Ovary (tissue), 9 donors: Measurements from ENCODE around the gene KLK4. TPM values are rescaled to one million over a fixed set of nuclear protein-coding genes. Genes with fewer than 3 reads are reported as not detected.

ENCODE experiments used
- DNase-seq, 5 donors: peaks; one replicate each; pipeline ENCODE4 v3.0.0-alpha.2; 2019 to 2020
- H3K27ac ChIP-seq, 2 donors: fragments of 200-600 bp; one replicate each; pipeline versions ENCODE4 v1.5.1 to v1.8.0; 2019 to 2022
- H3K27me3 ChIP-seq: fragments of 200-600 bp; one replicate; pipeline ENCODE4 v1.8.0; 2022
- H3K36me3 ChIP-seq: fragments of 200-600 bp; sonication (generic); one replicate; pipeline ENCODE4 v1.5.1; 2019
- H3K4me1 ChIP-seq: one replicate; pipeline ENCODE4 v1.8.1; 2013; ENCODE audit warnings: mild to moderate bottlenecking, moderate library complexity; ENCODE audit not compliant: insufficient read depth
- H3K4me3 ChIP-seq: fragments of 200-600 bp; sonication (generic); one replicate; pipeline ENCODE4 v1.5.1; 2017
- H3K9me3 ChIP-seq, 2 donors: fragments of 200-600 bp in 1 of 2; sonication (generic) in 1 of 2; one replicate each; pipeline versions ENCODE4 v1.5.1 to v1.8.1; 2013 to 2019; ENCODE audit warnings: mild to moderate bottlenecking in 1 of 2, moderate library complexity in 1 of 2
- EP300 ChIP-seq: sonication (generic); formaldehyde crosslinking; IDR thresholded peaks from one replicate; pipeline ENCODE4 v1.6.1; 2017; ENCODE audit warnings: antibody characterized with exemption
- POLR2A ChIP-seq: fragments of 450-650 bp; IDR thresholded peaks from one replicate; pipeline ENCODE4 v1.6.1; 2017; ENCODE audit warnings: antibody characterized with exemption, mild to moderate bottlenecking, moderate library complexity
- WGBS, 3 donors: extraction: QIAGEN DNeasy Blood & Tissue Kit in 1 of 3; methylation state at CpG; one replicate each; pipeline versions ENCODE4 v1.1.5 to v1.1.7; 2013 to 2017; 5-methylcytosine and 5-hydroxymethylcytosine counted together
- intact Hi-C, 4 donors: fragments of 100-400 bp; cut with DNase I; formaldehyde crosslinking; loops; one replicate each; pipeline versions ENCODE4 v1.11.0 to v1.15.1; 2022 to 2023
- polyA plus RNA-seq, 2 donors: library from polyadenylated mRNA; stranded (reverse); fragments of 200-250 nt in 1 of 2; fragments of 350-450 nt in 1 of 2; fragmentation: Illumina TruSeq in 1 of 2; extraction: RNeasy Lipid Tissue Mini Kit (QIAGEN cat#74804) in 1 of 2; gene quantifications; one replicate each; pipeline ENCODE4 v1.2.3, GENCODE V29; 2013 to 2014
- total RNA-seq, 7 donors: library from RNA; depleted of rRNA in 2 of 7; stranded (reverse); fragments of >200 nt in 2 of 7; fragmentation: NEBNext Ultra II Directional in 3 of 7; extraction: Animal tissue kit (Norgen Biotek cat#: 25700) in 3 of 7; gene quantifications; one replicate each; pipeline versions ENCODE4 v1.1.0 to v1.2.4, GENCODE V29; 2016 to 2023
- TF ChIP-seq, protein P1 (sequence below), 3 donors: fragments of 450-650 bp in 2 of 3; fragments of 200-600 bp in 1 of 3; IDR thresholded peaks; one replicate each; pipeline versions ENCODE4 v1.5.1 to v1.8.0; 2016 to 2022; ENCODE audit warnings: antibody characterized with exemption in 3 of 3, mild to moderate bottlenecking in 1 of 3
- donor health status: DM: no; HTN: no; CAD: no; lungs with moderate emphysema.
- donor health status: DM: no; HTN: no; CAD: no.
- donor health status: Bipolar disorder and iron deficiency.
- donor health status: DM: yes; HTN: yes; CAD: no.
- donor health status: DM: no; HTN: no; CAD: no.
- donor health status: DM: yes; HTN: yes; CAD: no.

Gene KLK4
- total and polyA plus RNA-seq, 9 donors: 0.58 TPM; not detected in 8

DNA sequence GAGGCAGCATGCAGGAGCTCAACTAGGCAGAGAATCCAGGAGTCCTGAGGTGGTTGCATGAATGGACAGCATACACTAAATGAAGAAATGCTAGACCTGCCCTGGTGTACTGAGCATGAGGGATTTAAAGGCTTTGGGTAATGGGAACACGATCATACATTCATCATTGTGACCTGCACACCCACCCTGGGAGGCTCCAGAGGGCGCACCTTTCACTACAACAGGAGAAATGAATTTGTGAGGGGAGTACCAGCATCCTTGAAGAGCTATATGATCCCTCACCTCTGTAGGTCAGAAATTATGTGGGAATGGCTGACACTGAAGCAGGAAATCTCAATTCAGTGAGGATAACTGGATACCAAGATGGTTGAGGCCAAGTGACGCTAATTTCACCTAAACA is 29.0 kb downstream of the KLK4 start:
- TF ChIP-seq, protein P1, sequence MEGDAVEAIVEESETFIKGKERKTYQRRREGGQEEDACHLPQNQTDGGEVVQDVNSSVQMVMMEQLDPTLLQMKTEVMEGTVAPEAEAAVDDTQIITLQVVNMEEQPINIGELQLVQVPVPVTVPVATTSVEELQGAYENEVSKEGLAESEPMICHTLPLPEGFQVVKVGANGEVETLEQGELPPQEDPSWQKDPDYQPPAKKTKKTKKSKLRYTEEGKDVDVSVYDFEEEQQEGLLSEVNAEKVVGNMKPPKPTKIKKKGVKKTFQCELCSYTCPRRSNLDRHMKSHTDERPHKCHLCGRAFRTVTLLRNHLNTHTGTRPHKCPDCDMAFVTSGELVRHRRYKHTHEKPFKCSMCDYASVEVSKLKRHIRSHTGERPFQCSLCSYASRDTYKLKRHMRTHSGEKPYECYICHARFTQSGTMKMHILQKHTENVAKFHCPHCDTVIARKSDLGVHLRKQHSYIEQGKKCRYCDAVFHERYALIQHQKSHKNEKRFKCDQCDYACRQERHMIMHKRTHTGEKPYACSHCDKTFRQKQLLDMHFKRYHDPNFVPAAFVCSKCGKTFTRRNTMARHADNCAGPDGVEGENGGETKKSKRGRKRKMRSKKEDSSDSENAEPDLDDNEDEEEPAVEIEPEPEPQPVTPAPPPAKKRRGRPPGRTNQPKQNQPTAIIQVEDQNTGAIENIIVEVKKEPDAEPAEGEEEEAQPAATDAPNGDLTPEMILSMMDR (IDR thresholded peaks at IDR 0.05): no peak
- TF ChIP-seq POLR2A: no peak
- TF ChIP-seq EP300: no peak
- H3K4me1 ChIP-seq: no peaks in the 10 kb centered on the region
- no peak for DNase-seq
- H3K36me3 ChIP-seq: no peaks in the 10 kb centered on the region
- no peaks in the 10 kb centered on the region for H3K27me3 ChIP-seq
- WGBS, 3 donors: 49 to 57% (median 56%) methylated on average over 3 of the region's 3 CpGs
- no peak overlapping the region for H3K27ac ChIP-seq
- H3K4me3 ChIP-seq: no peak overlapping the region
- no peaks in the 10 kb centered on the region for H3K9me3 ChIP-seq
- intact Hi-C loops: no loop called here

DNA sequence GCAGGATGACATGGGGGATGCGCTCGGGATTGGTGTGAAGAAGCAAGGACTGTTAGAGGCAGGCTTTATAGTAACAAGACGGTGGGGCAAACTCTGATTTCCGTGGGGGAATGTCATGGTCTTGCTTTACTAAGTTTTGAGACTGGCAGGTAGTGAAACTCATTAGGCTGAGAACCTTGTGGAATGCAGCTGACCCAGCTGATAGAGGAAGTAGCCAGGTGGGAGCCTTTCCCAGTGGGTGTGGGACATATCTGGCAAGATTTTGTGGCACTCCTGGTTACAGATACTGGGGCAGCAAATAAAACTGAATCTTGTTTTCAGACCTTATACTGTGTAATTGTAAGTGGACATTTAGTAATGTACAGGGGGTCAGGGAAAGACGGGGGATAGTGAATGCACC is 31.0 kb downstream of the KLK4 start:
- Histone ChIP-seq H3K4me1 (no peaks in the 10 kb centered on the region), H3K9me3 (no peaks in the 10 kb centered on the region), H3K36me3 (no peaks in the 10 kb centered on the region), H3K27me3 (no peaks in the 10 kb centered on the region), H3K4me3 (no peak overlapping the region), H3K27ac (no peak overlapping the region)
- TF ChIP-seq EP300 (no peak), POLR2A (no peak)
- TF ChIP-seq, protein P1 (IDR thresholded peaks at IDR 0.05): no peak
- intact Hi-C loops: no loop called here
- no peak for DNase-seq
- 70 to 80% (median 76%) methylated on average over 5 of the region's 5 CpGs for WGBS, 3 donors

DNA sequence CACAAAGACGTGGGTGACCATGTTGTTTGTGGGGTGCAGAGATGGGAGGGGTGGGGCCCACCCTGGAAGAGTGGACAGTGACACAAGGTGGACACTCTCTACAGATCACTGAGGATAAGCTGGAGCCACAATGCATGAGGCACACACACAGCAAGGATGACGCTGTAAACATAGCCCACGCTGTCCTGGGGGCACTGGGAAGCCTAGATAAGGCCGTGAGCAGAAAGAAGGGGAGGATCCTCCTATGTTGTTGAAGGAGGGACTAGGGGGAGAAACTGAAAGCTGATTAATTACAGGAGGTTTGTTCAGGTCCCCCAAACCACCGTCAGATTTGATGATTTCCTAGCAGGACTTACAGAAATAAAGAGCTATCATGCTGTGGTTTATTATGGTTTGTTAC is 32.3 kb downstream of the KLK4 start:
- no peaks in the 10 kb centered on the region for H3K27me3 ChIP-seq
- 31 to 41% (median 36%) methylated on average over 5 of the region's 5 CpGs for WGBS, 3 donors

DNA sequence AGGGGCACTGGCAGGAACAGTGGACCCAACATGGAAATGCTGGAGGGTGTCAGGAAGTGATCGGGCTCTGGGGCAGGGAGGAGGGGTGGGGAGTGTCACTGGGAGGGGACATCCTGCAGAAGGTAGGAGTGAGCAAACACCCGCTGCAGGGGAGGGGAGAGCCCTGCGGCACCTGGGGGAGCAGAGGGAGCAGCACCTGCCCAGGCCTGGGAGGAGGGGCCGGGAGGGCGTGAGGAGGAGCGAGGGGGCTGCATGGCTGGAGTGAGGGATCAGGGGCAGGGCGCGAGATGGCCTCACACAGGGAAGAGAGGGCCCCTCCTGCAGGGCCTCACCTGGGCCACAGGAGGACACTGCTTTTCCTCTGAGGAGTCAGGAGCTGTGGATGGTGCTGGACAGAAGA is 33.9 kb downstream of the KLK4 start:
- Histone ChIP-seq H3K9me3 (no peaks in the 10 kb centered on the region), H3K36me3 (no peaks in the 10 kb centered on the region), H3K4me3 (no peak overlapping the region), H3K27ac (no peak overlapping the region), H3K4me1 (no peaks in the 10 kb centered on the region), H3K27me3 (no peaks in the 10 kb centered on the region)
- DNase-seq: no peak
- 47 to 81% (median 64%) methylated on average over 8 of the region's 8 CpGs for WGBS, 3 donors
- intact Hi-C loops: no loop called here
- TF ChIP-seq, protein P1 (IDR thresholded peaks at IDR 0.05): no peak
- TF ChIP-seq EP300: no peak
- no peak for TF ChIP-seq POLR2A

More for the DNA sequence above, 32.3 kb downstream of the KLK4 start:
- Histone ChIP-seq H3K36me3 (no peaks in the 10 kb centered on the region), H3K4me1 (no peaks in the 10 kb centered on the region), H3K9me3 (no peaks in the 10 kb centered on the region), H3K27ac (no peak overlapping the region), H3K4me3 (no peak overlapping the region)
- TF ChIP-seq, protein P1 (IDR thresholded peaks at IDR 0.05): no peak
- no peak for TF ChIP-seq POLR2A
- no peak for TF ChIP-seq EP300
- intact Hi-C loops: no loop called here
- no peak for DNase-seq
